Stimulated activated memory B cell treated with anti-CD40 and anti-IgM and Interleukin-4, amounts not matched to agents 10 μg/mL and 1 μg/mL and 100 μg/mL, for 72 hours (primary cell): Measurements from ENCODE around the gene NECTIN3.

Source experiments
- ATAC-seq: fragments of 150-1000 bp; cut with Tn5 transposase; 2 replicates; pipeline ENCODE4 v1.10.0; 2021
- H3K27ac Mint-ChIP-seq: one replicate; pipeline ENCODE4 v1.8.0; 2022; ENCODE audit warnings: mild to moderate bottlenecking, mixed read lengths
- H3K27me3 Mint-ChIP-seq: one replicate; pipeline ENCODE4 v1.8.0; 2022; ENCODE audit warnings: mixed read lengths
- H3K36me3 Mint-ChIP-seq: one replicate; pipeline ENCODE4 v1.8.0; 2022; ENCODE audit warnings: mixed read lengths
- H3K4me1 Mint-ChIP-seq: one replicate; pipeline ENCODE4 v1.8.0; 2022; ENCODE audit warnings: mixed read lengths
- H3K4me3 Mint-ChIP-seq: one replicate; pipeline ENCODE4 v1.8.0; 2022; ENCODE audit warnings: mild to moderate bottlenecking, moderate library complexity, mixed read lengths
- H3K9me3 Mint-ChIP-seq: one replicate; pipeline ENCODE4 v1.8.0; 2022; ENCODE audit warnings: mixed read lengths

NECTIN3 gene

GRCh38 chr3:111130827-111131226, 59.2 kb downstream of the NECTIN3 start:
- H3K9me3 Mint-ChIP-seq: no peaks in the 10 kb centered on the region
- H3K4me1 Mint-ChIP-seq: no peaks in the 10 kb centered on the region
- no peak overlapping the region for H3K27ac Mint-ChIP-seq
- H3K4me3 Mint-ChIP-seq: no peak overlapping the region
- no peaks in the 10 kb centered on the region for H3K36me3 Mint-ChIP-seq
- ATAC-seq: no peak
- no peaks in the 10 kb centered on the region for H3K27me3 Mint-ChIP-seq

GRCh38 chr3:111134302-111134701, 62.7 kb downstream of the NECTIN3 start:
- no peak overlapping the region for H3K27ac Mint-ChIP-seq
- no peak for ATAC-seq
- H3K9me3 Mint-ChIP-seq: no peaks in the 10 kb centered on the region
- no peaks in the 10 kb centered on the region for H3K27me3 Mint-ChIP-seq
- no peaks in the 10 kb centered on the region for H3K36me3 Mint-ChIP-seq
- no peaks in the 10 kb centered on the region for H3K4me1 Mint-ChIP-seq
- no peak overlapping the region for H3K4me3 Mint-ChIP-seq

GRCh38 chr3:111151438-111151837, 79.8 kb downstream of the NECTIN3 start:
- Mint-ChIP-seq H3K27ac (no peak overlapping the region), H3K9me3 (no peaks in the 10 kb centered on the region), H3K27me3 (no peaks in the 10 kb centered on the region), H3K4me1 (no peaks in the 10 kb centered on the region), H3K36me3 (no peaks in the 10 kb centered on the region), H3K4me3 (no peak overlapping the region)
- ATAC-seq: no peak

- Mint-ChIP-seq H3K9me3 (no peaks in the 10 kb centered on the region), H3K27me3 (no peaks in the 10 kb centered on the region), H3K36me3 (no peaks in the 10 kb centered on the region), H3K4me1 (no peaks in the 10 kb centered on the region), H3K4me3 (no peak overlapping the region), H3K27ac (no peak overlapping the region)
- ATAC-seq: no peak
Measured at GRCh38 chr3:111152496-111152895, 80.9 kb downstream of the NECTIN3 start.

- Mint-ChIP-seq H3K4me3 (no peak overlapping the region), H3K27me3 (no peaks in the 10 kb centered on the region)
- ATAC-seq: no peak
Measured at GRCh38 chr3:111156517-111156916, 84.9 kb downstream of the NECTIN3 start.

GRCh38 chr3:111159391-111159790, 87.8 kb downstream of the NECTIN3 start:
- H3K4me3 Mint-ChIP-seq: no peak overlapping the region
- no peaks in the 10 kb centered on the region for H3K4me1 Mint-ChIP-seq
- H3K27me3 Mint-ChIP-seq: no peaks in the 10 kb centered on the region
- ATAC-seq: no peak
- H3K27ac Mint-ChIP-seq: no peak overlapping the region
- no peaks in the 10 kb centered on the region for H3K9me3 Mint-ChIP-seq
- H3K36me3 Mint-ChIP-seq: no peaks in the 10 kb centered on the region

More at GRCh38 chr3:111156517-111156916, 84.9 kb downstream of the NECTIN3 start:
- Mint-ChIP-seq H3K27ac (no peak overlapping the region), H3K36me3 (no peaks in the 10 kb centered on the region), H3K9me3 (no peaks in the 10 kb centered on the region), H3K4me1 (no peaks in the 10 kb centered on the region)

GRCh38 chr3:111164621-111165020, 93.0 kb downstream of the NECTIN3 start:
- no peak overlapping the region for H3K27ac Mint-ChIP-seq
- H3K27me3 Mint-ChIP-seq: no peaks in the 10 kb centered on the region
- H3K36me3 Mint-ChIP-seq: no peaks in the 10 kb centered on the region
- no peak overlapping the region for H3K4me3 Mint-ChIP-seq
- no peaks in the 10 kb centered on the region for H3K9me3 Mint-ChIP-seq
- ATAC-seq: no peak
- H3K4me1 Mint-ChIP-seq: no peaks in the 10 kb centered on the region

GRCh38 chr3:111165411-111165810, 93.8 kb downstream of the NECTIN3 start:
- no peak for ATAC-seq
- no peak overlapping the region for H3K4me3 Mint-ChIP-seq
- no peaks in the 10 kb centered on the region for H3K27me3 Mint-ChIP-seq
- H3K36me3 Mint-ChIP-seq: no peaks in the 10 kb centered on the region
- no peak overlapping the region for H3K27ac Mint-ChIP-seq
- no peaks in the 10 kb centered on the region for H3K9me3 Mint-ChIP-seq
- no peaks in the 10 kb centered on the region for H3K4me1 Mint-ChIP-seq

- no peak overlapping the region for H3K4me3 Mint-ChIP-seq
- H3K27me3 Mint-ChIP-seq: no peaks in the 10 kb centered on the region
- H3K27ac Mint-ChIP-seq: no peak overlapping the region
- no peak for ATAC-seq
- no peaks in the 10 kb centered on the region for H3K4me1 Mint-ChIP-seq
- no peaks in the 10 kb centered on the region for H3K9me3 Mint-ChIP-seq
- H3K36me3 Mint-ChIP-seq: no peaks in the 10 kb centered on the region
Measured at GRCh38 chr3:111173328-111173900, 101.8 kb downstream of the NECTIN3 start.

- Mint-ChIP-seq H3K27ac (no peak overlapping the region), H3K9me3 (no peaks in the 10 kb centered on the region), H3K4me3 (no peak overlapping the region), H3K4me1 (no peaks in the 10 kb centered on the region), H3K27me3 (no peaks in the 10 kb centered on the region), H3K36me3 (no peaks in the 10 kb centered on the region)
- no peak for ATAC-seq
Measured at GRCh38 chr3:111173906-111174305, 102.3 kb downstream of the NECTIN3 start.

- Mint-ChIP-seq H3K4me3 (no peak overlapping the region), H3K27ac (no peak overlapping the region), H3K9me3 (no peaks in the 10 kb centered on the region), H3K36me3 (no peaks in the 10 kb centered on the region), H3K27me3 (peaks cover 4% of the 10 kb centered on the region), H3K4me1 (no peaks in the 10 kb centered on the region)
- ATAC-seq: no peak
Measured at GRCh38 chr3:111190518-111190917, 118.9 kb downstream of the NECTIN3 start.

- Mint-ChIP-seq H3K27ac (no peak overlapping the region), H3K9me3 (no peaks in the 10 kb centered on the region), H3K36me3 (no peaks in the 10 kb centered on the region), H3K4me3 (no peak overlapping the region), H3K27me3 (no peaks in the 10 kb centered on the region), H3K4me1 (no peaks in the 10 kb centered on the region)
- no peak for ATAC-seq
Measured at GRCh38 chr3:111193472-111193871, 121.9 kb downstream of the NECTIN3 start.

GRCh38 chr3:111194048-111194447, 122.4 kb downstream of the NECTIN3 start:
- Mint-ChIP-seq H3K27ac (no peak overlapping the region), H3K4me3 (no peak overlapping the region), H3K4me1 (no peaks in the 10 kb centered on the region), H3K36me3 (no peaks in the 10 kb centered on the region), H3K27me3 (no peaks in the 10 kb centered on the region), H3K9me3 (no peaks in the 10 kb centered on the region)
- ATAC-seq: no peak

- no peaks in the 10 kb centered on the region for H3K36me3 Mint-ChIP-seq
- H3K27ac Mint-ChIP-seq: no peak overlapping the region
- no peaks in the 10 kb centered on the region for H3K9me3 Mint-ChIP-seq
- no peaks in the 10 kb centered on the region for H3K4me1 Mint-ChIP-seq
- no peak for ATAC-seq
- no peaks in the 10 kb centered on the region for H3K27me3 Mint-ChIP-seq
- no peak overlapping the region for H3K4me3 Mint-ChIP-seq
Measured at GRCh38 chr3:111197485-111197884, 125.9 kb downstream of the NECTIN3 start.

- H3K9me3 Mint-ChIP-seq: no peaks in the 10 kb centered on the region
- H3K4me3 Mint-ChIP-seq: no peak overlapping the region
- no peaks in the 10 kb centered on the region for H3K36me3 Mint-ChIP-seq
- peaks cover 7% of the 10 kb centered on the region for H3K27me3 Mint-ChIP-seq
- H3K4me1 Mint-ChIP-seq: no peaks in the 10 kb centered on the region
- ATAC-seq: no peak
- no peak overlapping the region for H3K27ac Mint-ChIP-seq
Measured at GRCh38 chr3:111200027-111200426, 128.4 kb downstream of the NECTIN3 start.

- H3K27ac Mint-ChIP-seq: no peak overlapping the region
- no peaks in the 10 kb centered on the region for H3K27me3 Mint-ChIP-seq
- H3K36me3 Mint-ChIP-seq: no peaks in the 10 kb centered on the region
- ATAC-seq: no peak
- H3K4me1 Mint-ChIP-seq: no peaks in the 10 kb centered on the region
- H3K4me3 Mint-ChIP-seq: no peak overlapping the region
- no peaks in the 10 kb centered on the region for H3K9me3 Mint-ChIP-seq
Measured at GRCh38 chr3:111210003-111210711, 138.5 kb downstream of the NECTIN3 start.
